GM12891 (cell line): Measurements from ENCODE around the gene CCL5.

Source experiments
- POLR2A ChIP-seq: IDR thresholded peaks from 2 replicates; pipeline ENCODE4 v1.6.1; 2011; ENCODE audit warnings: low read depth, low read length, control low read depth
- POLR2AphosphoS5 ChIP-seq: IDR thresholded peaks from 2 replicates; pipeline ENCODE4 v1.6.1; 2011; ENCODE audit warnings: low read depth, low read length, control low read depth
- POU2F2 ChIP-seq: IDR thresholded peaks from 2 replicates; pipeline ENCODE4 v1.6.1; 2011; ENCODE audit warnings: low read depth, mild to moderate bottlenecking, control low read depth, low read length, moderate library complexity
- SPI1 ChIP-seq: IDR thresholded peaks from 2 replicates; pipeline ENCODE4 v1.6.1; 2011; ENCODE audit warnings: low read depth, low read length, control low read depth
- TAF1 ChIP-seq: IDR thresholded peaks from 2 replicates; pipeline ENCODE4 v1.6.1; 2011; ENCODE audit warnings: low read depth, low read length, control low read depth

GRCh38 chr17:35914354-35914753 is 34.2 kb upstream of the CCL5 start:
- TF ChIP-seq POLR2AphosphoS5, result no peak
- TF ChIP-seq POU2F2, result no peak
- TF ChIP-seq TAF1, result no peak
- no peak for TF ChIP-seq POLR2A
- TF ChIP-seq SPI1, result no peak
